Measurements from ENCODE around the gene EIF3B. TPM values are rescaled to one million over a fixed set of nuclear protein-coding genes. Genes with fewer than 3 reads are reported as not detected.
"Not testable (repeated sequence)": the region's sequence is repeated elsewhere in the genome, so short reads cannot be mapped to it uniquely, and the experiment has no call there.

Gene EIF3B
- total and polyA plus RNA-seq, 4 donors = 28.7 to 95.2 (median 84.7) TPM

GRCh38 chr7:2376351-2377154 is 21.9 kb downstream of the EIF3B start:
- H3K9me3 ChIP-seq (ENCODE audit: control insufficient read depth, low read length) = no peaks in the 10 kb centered on the region
- peaks cover 7 to 19% of the 10 kb centered on the region in 2 donors for H3K36me3 ChIP-seq (ENCODE audit: control insufficient read depth in 1 of 2, insufficient read depth in 2 of 2, low read length in 1 of 2)
- 92 to 93% methylated on average over 27 of the region's 27 CpGs for WGBS, 2 donors
- ATAC-seq (ENCODE audit: low FRiP score) = no peak
- no peak overlapping the region for H3K4me3 ChIP-seq (ENCODE audit: low read length in 2 of 2)
- intact Hi-C loops (cut with DNase I) = no loop called here
- H3K27me3 ChIP-seq (ENCODE audit: control insufficient read depth in 1 of 2, insufficient read depth in 2 of 2, low read length in 1 of 2) = no peaks in the 10 kb centered on the region
- no peaks in the 10 kb centered on the region for H3K4me1 ChIP-seq (ENCODE audit: control insufficient read depth in 1 of 2, insufficient read depth in 2 of 2, low read length in 2 of 2)
- no peak for DNase-seq
- no peak overlapping the region for H3K27ac ChIP-seq (ENCODE audit: low read depth in 1 of 2, low read length in 2 of 2)

- DNase-seq; H3K4me3 ChIP-seq (ENCODE audit: low read length in 2 of 2); intact Hi-C loops (cut with DNase I); ATAC-seq (ENCODE audit: low FRiP score); H3K27me3 ChIP-seq (ENCODE audit: control insufficient read depth in 1 of 2, insufficient read depth in 2 of 2, low read length in 1 of 2); H3K27ac ChIP-seq (ENCODE audit: low read depth in 1 of 2, low read length in 2 of 2); H3K4me1 ChIP-seq (ENCODE audit: control insufficient read depth in 1 of 2, insufficient read depth in 2 of 2, low read length in 2 of 2); H3K9me3 ChIP-seq (ENCODE audit: control insufficient read depth, low read length): not testable (repeated sequence)
- WGBS, 2 donors = 95% methylated on average over 14 of the region's 18 CpGs
- H3K36me3 ChIP-seq (ENCODE audit: control insufficient read depth in 1 of 2, insufficient read depth in 2 of 2, low read length in 1 of 2) = peaks cover 2 to 17% of the 10 kb centered on the region in 2 donors
Observed at GRCh38 chr7:2377492-2377891, 22.9 kb downstream of the EIF3B start.

GRCh38 chr7:2378125-2378524 is 23.5 kb downstream of the EIF3B start:
- H3K27me3 ChIP-seq (ENCODE audit: control insufficient read depth in 1 of 2, insufficient read depth in 2 of 2, low read length in 1 of 2); H3K4me3 ChIP-seq (ENCODE audit: low read length in 2 of 2); H3K9me3 ChIP-seq (ENCODE audit: control insufficient read depth, low read length); DNase-seq; ATAC-seq (ENCODE audit: low FRiP score); H3K27ac ChIP-seq (ENCODE audit: low read depth in 1 of 2, low read length in 2 of 2); intact Hi-C loops (cut with DNase I); H3K4me1 ChIP-seq (ENCODE audit: control insufficient read depth in 1 of 2, insufficient read depth in 2 of 2, low read length in 2 of 2): not testable (repeated sequence)
- WGBS, 2 donors = 89 to 94% methylated on average over 13 to 16 of the region's 18 CpGs
- peaks cover 2 to 14% of the 10 kb centered on the region in 2 donors for H3K36me3 ChIP-seq (ENCODE audit: control insufficient read depth in 1 of 2, insufficient read depth in 2 of 2, low read length in 1 of 2)

- ATAC-seq (ENCODE audit: low FRiP score) = no peak
- Histone ChIP-seq H3K27me3 (ENCODE audit: control insufficient read depth in 1 of 2, insufficient read depth in 2 of 2, low read length in 1 of 2) (no peaks in the 10 kb centered on the region), H3K27ac (ENCODE audit: low read depth in 1 of 2, low read length in 2 of 2) (no peak overlapping the region), H3K36me3 (ENCODE audit: control insufficient read depth in 1 of 2, insufficient read depth in 2 of 2, low read length in 1 of 2) (peaks cover 2 to 14% of the 10 kb centered on the region in 2 donors), H3K4me1 (ENCODE audit: control insufficient read depth in 1 of 2, insufficient read depth in 2 of 2, low read length in 2 of 2) (no peaks in the 10 kb centered on the region), H3K9me3 (ENCODE audit: control insufficient read depth, low read length) (no peaks in the 10 kb centered on the region), H3K4me3 (ENCODE audit: low read length in 2 of 2) (no peak overlapping the region)
- 92 to 93% methylated on average over 20 of the region's 20 CpGs for WGBS, 2 donors
- no peak for DNase-seq
- intact Hi-C loops (cut with DNase I) = no loop called here
Observed at GRCh38 chr7:2379161-2379560, 24.5 kb downstream of the EIF3B start.

- WGBS, 2 donors = 91 to 93% methylated on average over 32 to 34 of the region's 34 CpGs
- no peak overlapping the region for H3K4me3 ChIP-seq (ENCODE audit: low read length in 2 of 2)
- H3K4me1 ChIP-seq (ENCODE audit: control insufficient read depth in 1 of 2, insufficient read depth in 2 of 2, low read length in 2 of 2) = no peaks in the 10 kb centered on the region
- no peaks in the 10 kb centered on the region for H3K9me3 ChIP-seq (ENCODE audit: control insufficient read depth, low read length)
- H3K27me3 ChIP-seq (ENCODE audit: control insufficient read depth in 1 of 2, insufficient read depth in 2 of 2, low read length in 1 of 2) = no peaks in the 10 kb centered on the region
- no peak for ATAC-seq (ENCODE audit: low FRiP score)
- peaks cover 2 to 11% of the 10 kb centered on the region in 2 donors for H3K36me3 ChIP-seq (ENCODE audit: control insufficient read depth in 1 of 2, insufficient read depth in 2 of 2, low read length in 1 of 2)
- no peak overlapping the region for H3K27ac ChIP-seq (ENCODE audit: low read depth in 1 of 2, low read length in 2 of 2)
- DNase-seq = no peak
- intact Hi-C loops (cut with DNase I) = no loop called here
Observed at GRCh38 chr7:2379821-2380450, 25.3 kb downstream of the EIF3B start.

- 93 to 95% methylated on average over 23 of the region's 23 CpGs for WGBS, 2 donors
- Histone ChIP-seq H3K27ac (ENCODE audit: low read depth in 1 of 2, low read length in 2 of 2) (no peak overlapping the region), H3K4me1 (ENCODE audit: control insufficient read depth in 1 of 2, insufficient read depth in 2 of 2, low read length in 2 of 2) (no peaks in the 10 kb centered on the region), H3K9me3 (ENCODE audit: control insufficient read depth, low read length) (no peaks in the 10 kb centered on the region), H3K36me3 (ENCODE audit: control insufficient read depth in 1 of 2, insufficient read depth in 2 of 2, low read length in 1 of 2) (peaks cover 2 to 6% of the 10 kb centered on the region in 2 donors), H3K27me3 (ENCODE audit: control insufficient read depth in 1 of 2, insufficient read depth in 2 of 2, low read length in 1 of 2) (no peaks in the 10 kb centered on the region), H3K4me3 (ENCODE audit: low read length in 2 of 2) (no peak overlapping the region)
- ATAC-seq (ENCODE audit: low FRiP score) (no peak), DNase-seq (no peak)
- intact Hi-C loops (cut with DNase I) = no loop called here
Observed at GRCh38 chr7:2380461-2380860, 25.8 kb downstream of the EIF3B start.

- H3K4me3 ChIP-seq (ENCODE audit: low read length in 2 of 2) = no peak overlapping the region
- peaks cover 2 to 5% of the 10 kb centered on the region in 2 donors for H3K36me3 ChIP-seq (ENCODE audit: control insufficient read depth in 1 of 2, insufficient read depth in 2 of 2, low read length in 1 of 2)
- no peaks in the 10 kb centered on the region for H3K4me1 ChIP-seq (ENCODE audit: control insufficient read depth in 1 of 2, insufficient read depth in 2 of 2, low read length in 2 of 2)
- no peaks in the 10 kb centered on the region for H3K9me3 ChIP-seq (ENCODE audit: control insufficient read depth, low read length)
- intact Hi-C loops (cut with DNase I) = no loop called here
- H3K27ac ChIP-seq (ENCODE audit: low read depth in 1 of 2, low read length in 2 of 2) = no peak overlapping the region
- no peak for DNase-seq
- ATAC-seq (ENCODE audit: low FRiP score) = no peak
- no peaks in the 10 kb centered on the region for H3K27me3 ChIP-seq (ENCODE audit: control insufficient read depth in 1 of 2, insufficient read depth in 2 of 2, low read length in 1 of 2)
- 39 to 42% methylated on average over 5 of the region's 5 CpGs for WGBS, 2 donors
Observed at GRCh38 chr7:2381227-2381626, 26.6 kb downstream of the EIF3B start.

GRCh38 chr7:2381881-2382509 is 27.4 kb downstream of the EIF3B start:
- peaks cover 0 to 2% of the 10 kb centered on the region in 2 donors for H3K36me3 ChIP-seq (ENCODE audit: control insufficient read depth in 1 of 2, insufficient read depth in 2 of 2, low read length in 1 of 2)
- DNase-seq = no peak
- 75 to 82% methylated on average over 21 of the region's 21 CpGs for WGBS, 2 donors
- intact Hi-C loops (cut with DNase I) = no loop called here
- no peaks in the 10 kb centered on the region for H3K27me3 ChIP-seq (ENCODE audit: control insufficient read depth in 1 of 2, insufficient read depth in 2 of 2, low read length in 1 of 2)
- H3K27ac ChIP-seq (ENCODE audit: low read depth in 1 of 2, low read length in 2 of 2) = no peak overlapping the region
- H3K4me1 ChIP-seq (ENCODE audit: control insufficient read depth in 1 of 2, insufficient read depth in 2 of 2, low read length in 2 of 2) = no peaks in the 10 kb centered on the region
- H3K4me3 ChIP-seq (ENCODE audit: low read length in 2 of 2) = no peak overlapping the region
- no peaks in the 10 kb centered on the region for H3K9me3 ChIP-seq (ENCODE audit: control insufficient read depth, low read length)
- no peak for ATAC-seq (ENCODE audit: low FRiP score)

Measured in aorta (tissue), 5 donors.